SK-N-MC (cell line): ENCODE results near the gene MYRFL.

Experiments used
- EZH2 ChIP-seq: fragments of 200-600 bp; sonication (generic); IDR thresholded peaks from one replicate; pipeline ENCODE4 v1.6.1; 2017; ENCODE audit warnings: antibody characterized with exemption
- POLR2AphosphoS5 ChIP-seq: IDR thresholded peaks from 2 replicates; pipeline ENCODE4 v1.6.1; 2012; ENCODE audit warnings: mild to moderate bottlenecking, low read depth, low read length, borderline replicate concordance

GRCh38 chr12:69834147-69834546, 9.1 kb downstream of the MYRFL start:
- TF ChIP-seq EZH2 (no peak), POLR2AphosphoS5 (no peak)
